NCI-H82 treated with DMSO at 0.1 percent for 48 hours (cell line): Measurements from ENCODE around the gene GYS2.

ENCODE experiments used
- DNase-seq: peaks from one replicate; lab custom pipeline; 2025; ENCODE audit not compliant: unreplicated experiment; lab: John Stamatoyannopoulos, UW

GYS2 gene

GRCh38 chr12:21604245-21605101, at the start of gene GYS2:
TSS of gene GYS2 (minus strand) at chr12:21604847. CDS start at chr12:21604592, 255 bp downstream.
- DNase-seq: no peak

- no peak for DNase-seq
These were observed 47.2 kb upstream of the GYS2 start for GRCh38 chr12:21651821-21652220.

- no peak for DNase-seq
These were observed 46.4 kb upstream of the GYS2 start for GRCh38 chr12:21650997-21651396.

- DNase-seq: no peak
These were observed 44.4 kb upstream of the GYS2 start for GRCh38 chr12:21649034-21649433.

GRCh38 chr12:21648378-21648777, 43.7 kb upstream of the GYS2 start:
- DNase-seq: no peak

- no peak for DNase-seq
These were observed 42.5 kb upstream of the GYS2 start for GRCh38 chr12:21647179-21647578.

- peak; percentile 81 for DNase-seq
These were observed 40.4 kb upstream of the GYS2 start for GRCh38 chr12:21645041-21645500.

- DNase-seq: no peak
These were observed 39.9 kb upstream of the GYS2 start for GRCh38 chr12:21644516-21644915.

GRCh38 chr12:21643758-21644157, 39.1 kb upstream of the GYS2 start:
- DNase-seq: no peak

GRCh38 chr12:21642707-21643389, 38.2 kb upstream of the GYS2 start:
- peak; percentile 52 for DNase-seq

- DNase-seq: no peak
These were observed 33.6 kb upstream of the GYS2 start for GRCh38 chr12:21638054-21638891.

GRCh38 chr12:21634245-21634644, 29.6 kb upstream of the GYS2 start:
- DNase-seq: no peak

GRCh38 chr12:21631367-21631766, 26.7 kb upstream of the GYS2 start:
- no peak for DNase-seq

GRCh38 chr12:21627924-21628323, 23.3 kb upstream of the GYS2 start:
- no peak for DNase-seq

- no peak for DNase-seq
These were observed 13.9 kb upstream of the GYS2 start for GRCh38 chr12:21618566-21618965.

GRCh38 chr12:21617030-21617429, 12.4 kb upstream of the GYS2 start:
- DNase-seq: no peak

GRCh38 chr12:21615431-21615830, 10.8 kb upstream of the GYS2 start:
- no peak for DNase-seq

GRCh38 chr12:21614506-21614905, 9.9 kb upstream of the GYS2 start:
- no peak for DNase-seq

GRCh38 chr12:21613931-21614330, 9.3 kb upstream of the GYS2 start:
- DNase-seq: no peak

- DNase-seq: no peak
These were observed 3.5 kb upstream of the GYS2 start for GRCh38 chr12:21608196-21608595.

- DNase-seq: no peak
These were observed 3.1 kb upstream of the GYS2 start for GRCh38 chr12:21607701-21608100.
